HG02763 (cell line): ENCODE results near the gene ANAPC7.
"Not testable (repeated sequence)": the region's sequence is repeated elsewhere in the genome, so short reads cannot be mapped to it uniquely, and the experiment has no call there.

Source experiments
- ATAC-seq: cut with Tn5 transposase; IDR thresholded peaks from one replicate; pipeline ENCODE4 v1.9.1; 2021; ENCODE audit warnings: mild to moderate bottlenecking, moderate library complexity; ENCODE audit not compliant: unreplicated experiment

Gene ANAPC7

DNA sequence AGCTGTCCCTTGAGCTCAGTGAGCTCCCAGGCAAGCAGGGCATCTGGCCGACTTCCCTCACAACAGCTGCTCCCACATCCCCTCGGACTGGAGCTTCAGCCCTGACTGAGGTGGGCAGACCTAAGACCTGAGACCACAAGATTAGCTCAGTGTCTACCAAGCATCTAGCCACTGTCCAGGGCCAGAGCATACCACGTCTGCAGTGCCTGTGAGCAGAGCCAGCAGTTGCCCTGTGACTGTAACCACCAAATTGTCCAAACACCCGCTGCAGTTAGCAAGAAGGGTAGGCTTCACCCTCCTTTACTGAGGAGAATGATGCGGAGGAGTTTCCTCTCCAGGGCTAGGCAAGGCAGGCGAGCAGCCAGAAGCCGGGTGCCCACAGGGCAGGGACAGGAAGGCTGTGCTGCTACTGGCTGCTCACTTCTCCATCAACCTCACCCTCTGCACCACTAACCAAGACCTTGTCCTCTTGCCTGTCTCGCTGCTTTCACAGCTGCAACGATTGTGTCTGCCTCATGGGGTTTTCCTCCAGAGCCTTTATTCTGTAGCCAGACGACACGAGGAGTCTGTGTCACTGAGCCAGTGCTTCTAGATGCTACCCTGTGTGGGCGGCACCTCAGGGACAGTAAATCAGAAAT is 53.9 kb downstream of the ANAPC7 start:
- ATAC-seq = no peak

DNA sequence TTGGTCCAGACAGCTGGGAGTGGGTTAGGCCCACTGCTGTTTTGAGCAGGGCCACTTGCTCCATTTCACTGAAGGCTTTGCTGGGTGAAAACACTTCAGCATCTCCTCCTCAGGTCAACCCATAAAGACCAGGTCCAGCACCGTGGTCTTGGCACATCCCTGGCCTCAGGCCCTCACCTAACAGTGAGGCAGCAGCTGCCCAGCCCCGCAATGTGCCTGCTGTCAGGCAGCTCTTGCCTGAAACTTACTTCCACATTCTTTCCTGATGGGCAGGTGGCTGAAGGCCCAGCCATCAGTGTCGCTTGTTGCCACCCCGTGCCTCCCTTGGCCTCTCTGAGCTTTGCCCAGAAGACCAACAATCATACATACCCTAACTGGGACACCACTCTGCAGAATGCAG is 54.4 kb downstream of the ANAPC7 start:
- ATAC-seq = no peak

DNA sequence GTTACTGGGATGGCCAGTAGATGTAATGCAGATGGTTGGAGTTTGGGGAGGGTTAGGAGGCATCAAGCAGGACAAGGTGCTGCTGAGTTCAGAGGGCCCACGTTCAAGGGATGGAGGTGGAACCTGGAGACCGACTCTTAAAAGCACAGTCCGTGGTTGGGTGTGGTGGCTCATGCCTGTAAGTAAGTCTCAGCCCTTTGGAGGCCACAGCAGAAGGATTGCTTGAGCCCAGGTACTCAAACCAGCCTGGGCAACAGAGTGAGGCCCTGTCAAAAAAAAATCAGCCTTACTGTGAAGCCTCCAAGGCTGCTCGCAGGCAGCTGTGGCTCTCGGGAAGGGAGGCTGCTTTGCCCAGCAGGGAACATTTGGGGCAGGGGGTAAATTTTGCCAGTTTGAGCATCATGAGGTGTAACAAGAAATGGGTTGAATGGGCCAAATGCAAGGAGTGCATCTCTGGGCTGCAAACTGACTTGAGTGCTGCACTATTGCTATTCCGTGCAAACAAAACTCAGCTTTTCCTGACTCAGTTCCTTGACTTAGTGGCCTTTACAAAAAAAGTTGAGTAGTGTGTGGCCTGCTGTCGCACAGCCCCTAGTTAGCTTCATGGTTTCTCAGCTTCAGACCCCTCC is 55.0 kb downstream of the ANAPC7 start:
- ATAC-seq = no peak

DNA sequence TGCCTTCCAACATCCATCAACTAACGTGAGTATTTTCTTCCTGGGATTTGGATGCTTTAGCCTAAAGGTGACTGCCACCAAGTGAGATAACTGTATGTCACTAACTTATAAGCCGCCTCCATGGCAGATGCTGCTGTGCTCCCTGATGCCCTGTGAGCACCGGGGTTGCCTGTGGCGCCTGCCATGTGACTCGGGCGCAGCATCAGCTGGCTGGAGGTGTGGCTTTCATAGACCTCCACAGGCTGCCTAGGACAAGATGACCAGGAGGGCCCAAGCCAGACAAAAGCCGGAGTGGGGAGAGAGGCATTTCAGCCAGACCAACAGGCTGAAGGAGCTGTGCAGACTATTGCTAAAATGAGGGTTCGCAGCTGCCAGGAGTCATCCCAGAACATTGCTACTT is 55.7 kb downstream of the ANAPC7 start:
- ATAC-seq = no peak

DNA sequence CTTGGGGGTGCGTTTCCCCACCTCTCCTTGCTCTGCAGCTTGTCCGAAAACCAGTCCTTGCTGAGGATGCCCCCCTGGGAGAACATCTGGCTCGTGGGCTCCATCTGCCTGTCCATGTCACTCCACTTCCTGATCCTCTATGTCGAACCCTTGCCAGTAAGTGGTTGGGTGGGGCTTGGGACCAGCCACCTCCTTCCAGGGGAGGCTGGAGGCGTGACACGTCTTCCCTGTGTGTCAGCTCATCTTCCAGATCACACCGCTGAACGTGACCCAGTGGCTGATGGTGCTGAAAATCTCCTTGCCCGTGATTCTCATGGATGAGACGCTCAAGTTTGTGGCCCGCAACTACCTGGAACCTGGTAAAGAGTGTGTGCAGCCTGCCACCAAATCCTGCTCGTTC is 57.5 kb downstream of the ANAPC7 start:
- no peak for ATAC-seq

DNA sequence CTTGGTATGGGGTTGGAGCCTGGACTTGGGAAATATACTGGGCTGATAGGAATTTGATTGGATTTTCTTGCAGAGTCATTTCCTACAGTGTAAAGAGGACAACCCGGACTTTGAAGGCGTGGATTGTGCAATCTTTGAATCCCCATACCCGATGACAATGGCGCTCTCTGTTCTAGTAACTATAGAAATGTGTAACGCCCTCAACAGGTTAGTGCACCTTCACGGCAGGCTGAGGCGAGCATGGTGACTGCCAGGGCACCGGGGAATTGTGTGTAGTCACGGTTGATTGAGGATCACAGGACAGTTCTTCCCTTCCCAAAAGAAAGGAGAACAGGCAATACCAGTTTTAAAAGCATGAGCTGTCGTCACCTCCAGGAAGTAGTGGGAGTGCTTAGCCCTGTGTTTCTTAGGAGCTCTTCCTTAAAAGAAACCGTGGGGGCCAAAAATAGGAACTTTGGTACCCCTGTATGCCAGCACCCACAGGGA is 58.3 kb downstream of the ANAPC7 start:
- ATAC-seq = no peak

DNA sequence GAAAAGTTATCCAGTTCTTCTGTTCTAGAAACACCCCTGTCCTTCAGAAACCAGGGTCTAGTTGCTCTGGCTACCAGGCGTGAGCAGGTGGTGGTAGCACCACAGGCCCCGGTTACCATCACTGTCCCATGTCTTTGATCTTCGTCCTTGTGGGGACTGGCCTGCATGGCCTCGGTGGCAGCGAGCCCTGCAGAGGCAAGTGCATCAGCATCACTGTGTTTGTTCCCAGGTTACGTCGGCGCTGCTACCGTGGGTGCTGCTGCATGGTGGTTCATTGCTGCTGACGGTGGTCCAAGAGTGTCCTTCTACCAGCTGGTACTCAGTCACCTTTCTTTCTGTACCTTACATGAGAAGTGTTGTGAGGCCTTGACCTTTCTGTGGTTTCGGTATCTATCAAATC is 58.9 kb downstream of the ANAPC7 start:
- ATAC-seq = no peak

DNA sequence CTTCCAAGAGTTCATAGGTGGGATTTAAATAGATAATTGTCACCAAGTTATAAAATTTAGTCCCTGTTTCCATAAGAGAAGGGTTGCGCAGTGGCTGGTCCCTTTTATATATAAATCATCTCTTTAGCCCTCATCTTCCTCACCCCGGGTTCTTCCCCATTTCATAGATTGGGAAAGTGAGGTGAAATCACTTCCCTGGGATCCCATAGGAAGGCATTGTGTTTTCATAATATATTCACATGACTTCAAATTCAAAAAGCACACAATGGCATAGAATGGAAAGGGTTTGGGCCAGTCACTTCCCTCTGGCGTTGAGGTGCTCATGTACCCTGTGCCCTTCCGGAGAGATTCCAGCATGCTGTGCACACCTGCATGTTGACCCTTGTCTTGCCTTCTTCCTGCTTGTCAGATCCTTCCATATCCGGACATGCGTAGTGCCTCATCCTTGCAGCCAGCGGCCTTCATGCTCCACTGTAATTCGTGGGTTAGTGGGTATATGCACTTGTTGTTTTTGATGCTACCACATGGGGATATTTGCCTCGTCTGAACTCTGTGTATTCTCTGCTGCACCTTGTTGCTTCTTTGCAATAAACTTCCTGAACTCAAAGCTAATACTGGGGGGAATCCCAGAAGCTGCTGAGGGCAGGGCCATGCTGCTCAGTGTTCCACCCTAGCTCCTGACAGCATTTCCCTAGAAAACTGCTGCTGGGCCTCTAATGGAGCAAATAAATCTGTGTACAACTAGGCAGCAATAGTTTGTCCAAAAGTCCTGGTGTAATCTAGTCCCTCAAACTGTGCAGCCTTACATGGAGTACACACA is 59.6 kb downstream of the ANAPC7 start:
- ATAC-seq = no peak

DNA sequence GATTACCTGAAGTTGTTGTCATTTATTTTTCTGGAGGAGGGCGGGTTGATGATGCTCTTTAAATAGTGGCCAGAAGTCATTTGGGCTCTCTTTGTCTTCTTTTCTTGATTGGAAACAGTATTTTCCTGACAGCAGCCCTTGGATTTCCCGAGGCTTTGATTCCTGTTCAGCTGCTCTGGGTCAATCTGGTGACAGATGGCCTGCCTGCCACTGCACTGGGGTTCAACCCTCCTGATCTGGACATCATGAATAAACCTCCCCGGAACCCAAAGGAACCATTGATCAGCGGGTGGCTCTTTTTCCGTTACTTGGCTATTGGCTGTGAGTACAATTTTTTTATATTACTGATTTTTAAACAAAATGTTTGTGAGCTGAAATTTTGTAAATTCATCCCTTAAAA is 60.4 kb downstream of the ANAPC7 start:
- no peak for ATAC-seq

DNA sequence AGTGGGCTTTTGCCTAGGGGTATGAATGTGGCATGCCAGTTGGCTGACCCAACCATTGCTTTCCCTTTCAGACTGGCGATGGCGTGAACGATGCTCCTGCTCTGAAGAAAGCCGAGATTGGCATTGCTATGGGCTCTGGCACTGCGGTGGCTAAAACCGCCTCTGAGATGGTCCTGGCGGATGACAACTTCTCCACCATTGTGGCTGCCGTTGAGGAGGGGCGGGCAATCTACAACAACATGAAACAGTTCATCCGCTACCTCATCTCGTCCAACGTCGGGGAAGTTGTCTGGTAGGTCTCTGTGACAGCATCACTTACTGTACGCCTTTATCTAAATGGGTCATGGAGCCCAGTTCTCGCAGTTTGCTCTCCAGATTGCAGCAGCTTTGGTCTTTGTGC is 61.4 kb downstream of the ANAPC7 start:
- no peak for ATAC-seq

DNA sequence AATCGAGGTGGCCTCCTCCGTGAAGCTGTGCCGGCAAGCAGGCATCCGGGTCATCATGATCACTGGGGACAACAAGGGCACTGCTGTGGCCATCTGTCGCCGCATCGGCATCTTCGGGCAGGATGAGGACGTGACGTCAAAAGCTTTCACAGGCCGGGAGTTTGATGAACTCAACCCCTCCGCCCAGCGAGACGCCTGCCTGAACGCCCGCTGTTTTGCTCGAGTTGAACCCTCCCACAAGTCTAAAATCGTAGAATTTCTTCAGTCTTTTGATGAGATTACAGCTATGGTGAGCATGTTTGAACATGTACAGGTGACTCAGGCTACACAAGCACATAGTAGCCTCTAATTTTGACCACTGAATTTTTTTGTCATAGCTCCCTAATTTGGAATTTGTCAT is 62.8 kb downstream of the ANAPC7 start:
- ATAC-seq = no peak

DNA sequence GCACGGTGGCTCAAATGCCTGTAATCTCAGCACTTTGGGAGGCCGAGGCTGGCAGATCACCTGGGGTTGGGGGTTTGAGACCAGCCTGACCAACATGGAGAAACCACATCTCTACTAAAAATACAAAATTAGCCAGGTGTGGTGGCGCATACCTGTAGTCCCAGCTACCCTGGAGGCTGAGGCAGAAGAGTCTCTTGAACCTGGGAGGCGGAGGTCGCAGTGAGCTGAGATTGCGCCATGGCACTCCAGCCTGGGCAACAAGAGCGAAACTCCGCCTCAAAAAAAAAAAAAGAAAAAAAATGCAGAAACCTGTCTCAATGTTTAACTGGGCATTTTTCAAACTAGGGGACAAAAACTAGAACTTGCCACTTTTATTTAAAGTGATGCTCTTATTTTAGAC is 63.2 kb downstream of the ANAPC7 start:
- not testable (repeated sequence) for ATAC-seq

DNA sequence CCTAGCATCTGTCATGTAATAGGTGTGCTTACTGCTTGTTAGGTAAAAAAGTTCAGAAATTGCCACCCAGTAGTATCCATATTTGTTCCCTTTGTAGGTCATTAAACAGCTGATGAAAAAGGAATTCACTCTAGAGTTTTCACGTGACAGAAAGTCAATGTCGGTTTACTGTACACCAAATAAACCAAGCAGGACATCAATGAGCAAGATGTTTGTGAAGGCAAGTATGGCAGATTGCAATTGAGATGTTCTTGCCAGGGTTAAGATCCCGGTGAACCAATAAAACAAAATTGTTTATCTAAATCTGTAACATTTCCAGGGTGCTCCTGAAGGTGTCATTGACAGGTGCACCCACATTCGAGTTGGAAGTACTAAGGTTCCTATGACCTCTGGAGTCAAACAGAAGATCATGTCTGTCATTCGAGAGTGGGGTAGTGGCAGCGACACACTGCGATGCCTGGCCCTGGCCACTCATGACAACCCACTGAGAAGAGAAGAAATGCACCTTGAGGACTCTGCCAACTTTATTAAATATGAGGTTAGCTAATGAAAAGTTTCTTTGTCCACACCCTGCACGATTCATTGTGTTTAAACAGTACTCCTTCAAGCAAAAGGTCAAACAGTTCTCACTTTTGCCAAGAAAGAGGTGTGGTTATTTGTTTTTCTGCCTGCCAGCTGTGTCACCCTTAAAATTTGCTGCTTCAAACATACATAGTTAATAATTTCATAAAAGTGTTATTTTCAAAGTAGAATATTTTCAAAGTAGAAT is 64.1 kb downstream of the ANAPC7 start:
- no peak for ATAC-seq

DNA sequence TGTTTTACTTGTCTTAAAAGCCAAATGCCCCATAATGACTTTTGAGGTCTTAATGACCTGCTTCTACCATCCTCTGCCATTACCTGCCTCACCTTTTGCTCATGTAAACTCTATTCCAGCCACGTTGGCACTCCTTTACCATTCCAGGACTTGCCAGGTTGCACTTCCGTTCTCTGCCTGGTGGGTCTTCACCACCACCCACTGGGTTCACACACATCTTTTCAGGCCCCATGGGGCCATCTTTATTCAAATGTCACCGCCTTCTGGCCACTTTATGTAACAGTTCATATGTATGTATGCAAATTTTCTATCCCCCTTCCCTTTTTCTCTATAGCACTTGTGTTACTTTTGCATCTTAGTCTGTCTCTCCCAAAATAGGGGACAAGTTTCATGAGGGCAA is 64.8 kb downstream of the ANAPC7 start:
- no peak for ATAC-seq

DNA sequence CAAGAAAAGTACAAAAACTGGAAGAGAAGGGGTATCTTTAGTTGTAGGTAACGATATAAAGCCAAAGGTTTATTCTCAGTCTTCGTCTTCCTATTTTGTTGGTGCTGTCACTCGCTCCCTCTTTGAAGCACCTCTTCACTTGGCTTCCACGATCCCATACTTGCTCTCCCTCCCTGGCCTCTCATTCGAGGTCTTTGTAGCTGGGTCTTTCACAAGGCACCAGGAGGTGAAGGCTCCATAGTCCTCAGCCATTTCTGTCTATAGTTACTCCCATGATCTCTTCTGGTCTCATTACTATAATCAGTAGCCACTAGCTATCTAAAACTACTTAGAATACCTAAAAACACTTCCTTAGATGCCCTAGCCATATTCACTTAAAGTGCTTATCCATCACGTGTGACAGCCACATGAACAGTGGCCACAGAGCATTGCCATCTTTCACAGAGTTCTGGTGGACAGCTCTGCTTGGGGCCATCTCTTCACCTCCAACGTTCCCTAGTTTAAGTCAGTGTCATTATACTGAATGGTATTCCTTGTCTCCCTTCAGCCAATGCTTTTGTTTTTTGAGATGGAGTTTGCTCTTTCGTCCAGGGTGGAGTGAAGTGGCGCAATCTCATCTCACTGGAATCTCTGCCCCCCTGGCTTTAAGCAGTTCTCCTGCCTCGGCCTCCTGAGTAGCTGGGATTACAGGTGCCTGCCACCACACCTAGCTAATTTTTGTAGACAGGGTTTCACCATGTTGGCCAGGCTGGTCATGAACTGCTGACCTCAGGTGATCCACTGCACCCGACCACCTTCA is 65.4 kb downstream of the ANAPC7 start:
- no peak for ATAC-seq

DNA sequence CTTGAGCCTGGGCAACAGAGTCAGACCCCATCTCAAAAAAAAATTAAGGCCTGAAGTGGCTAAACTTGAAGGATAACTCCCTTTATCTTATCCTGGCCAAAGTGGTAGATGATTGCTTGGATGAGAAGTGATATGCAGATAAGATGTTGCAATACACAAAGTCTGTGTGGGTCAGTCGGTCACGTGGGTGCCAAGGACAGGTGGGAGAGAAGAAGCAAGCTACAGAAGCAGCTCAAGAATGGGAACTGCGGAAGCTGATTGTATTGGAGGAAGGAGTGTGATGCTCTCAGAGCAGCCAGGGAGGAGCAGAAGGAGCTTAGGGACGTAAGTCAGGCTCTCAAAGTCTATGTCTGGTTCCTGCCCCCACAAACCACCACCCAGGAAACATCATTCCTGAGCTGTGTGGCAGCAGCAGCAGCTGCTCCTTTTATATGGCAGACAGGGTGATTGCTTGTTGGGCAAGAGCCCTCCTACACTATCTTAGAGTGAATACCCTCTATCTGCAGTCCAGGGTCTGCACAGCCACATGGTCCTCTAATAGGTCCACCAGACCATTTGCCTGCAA is 67.9 kb downstream of the ANAPC7 start:
- no peak for ATAC-seq

DNA sequence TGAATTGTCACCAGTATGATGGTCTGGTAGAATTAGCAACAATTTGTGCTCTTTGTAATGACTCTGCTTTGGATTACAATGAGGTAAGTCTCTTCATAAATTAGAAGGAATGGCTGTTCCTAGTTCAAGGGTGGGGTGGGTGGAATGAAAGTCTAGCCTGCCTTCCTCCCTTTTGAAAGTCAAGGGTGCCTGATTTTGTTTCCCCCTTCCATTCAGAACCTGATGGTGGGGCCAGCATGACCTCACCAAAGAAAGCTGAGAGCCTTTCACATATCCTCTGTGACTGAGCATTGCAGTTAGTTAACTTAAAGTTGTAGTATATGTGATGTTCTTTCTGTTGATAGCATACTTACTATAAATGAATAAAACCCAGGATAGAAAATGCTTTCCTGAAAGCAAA is 70.3 kb downstream of the ANAPC7 start:
- no peak for ATAC-seq

DNA sequence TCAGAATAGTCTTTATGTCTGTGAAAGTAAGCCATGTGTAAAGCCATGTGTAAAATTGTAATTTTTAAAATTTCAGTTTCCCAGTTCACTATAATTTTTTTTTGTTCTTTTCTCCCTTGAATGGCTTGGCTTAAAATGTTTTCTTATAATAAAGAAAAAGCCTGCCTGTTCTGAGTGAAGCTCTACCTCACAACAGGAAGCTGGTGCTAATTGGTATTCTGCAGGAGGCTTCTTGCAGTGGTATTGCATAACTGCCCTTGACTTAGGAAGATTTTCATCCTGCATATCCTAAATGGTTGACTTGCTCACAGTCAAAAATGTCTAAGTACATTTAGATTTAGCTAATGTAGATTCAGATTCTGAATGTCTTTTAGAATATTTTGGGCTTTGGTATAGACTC is 73.0 kb downstream of the ANAPC7 start:
- no peak for ATAC-seq

DNA sequence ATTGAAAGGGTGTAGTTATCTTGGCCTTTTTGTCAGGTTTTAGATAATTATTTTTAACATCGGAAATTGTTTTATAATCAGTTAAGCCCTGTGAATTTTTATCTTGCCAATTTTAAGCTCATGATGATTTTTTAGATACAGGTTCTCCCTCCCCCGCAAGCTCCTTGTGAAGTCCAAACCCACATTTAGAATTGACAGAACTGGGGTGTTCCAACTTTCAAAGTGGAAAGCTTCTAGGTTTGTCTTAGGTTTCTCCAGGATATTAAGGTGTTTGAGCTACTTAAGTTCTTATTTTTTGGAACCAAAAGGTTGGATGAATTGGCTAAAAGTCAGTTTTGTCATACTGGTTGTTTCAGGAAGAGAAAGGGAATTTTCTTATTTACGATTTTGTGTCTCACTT is 73.4 kb downstream of the ANAPC7 start:
- no peak for ATAC-seq

DNA sequence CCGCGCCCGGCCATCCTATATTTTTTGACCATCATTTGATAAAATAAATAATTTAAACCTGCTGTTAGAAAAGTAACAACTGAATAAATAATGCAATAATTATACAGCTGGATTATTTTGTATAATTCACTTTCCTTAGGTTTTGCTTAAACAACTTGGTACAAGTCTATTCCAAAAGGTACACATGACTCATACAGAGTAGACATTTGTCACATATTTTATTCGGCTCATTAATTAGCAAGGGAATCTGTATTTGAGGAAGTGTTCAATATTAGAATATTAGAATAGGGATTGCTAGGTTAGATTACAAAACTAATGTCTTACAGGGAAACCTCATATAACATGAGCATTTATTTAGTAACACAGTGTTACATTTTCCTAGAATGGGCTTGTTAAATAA is 73.8 kb downstream of the ANAPC7 start:
- no peak for ATAC-seq
